ENCODE results near the gene FHL2. TPM values are rescaled to one million over a fixed set of nuclear protein-coding genes. Genes with fewer than 3 reads are reported as not detected.
A peak's percentile ranks its signal among the peaks of the same experiment; 100 is the strongest.

The FHL2 gene
- total RNA-seq, 1 donor: 267 TPM

GRCh38 chr2:105411720-105412407 is 13.0 kb upstream of the FHL2 start:
- no peak for TF ChIP-seq CTCF (IDR thresholded peaks at IDR 0.05; ENCODE audit: insufficient read depth, low read length)
- DNase-seq (ENCODE audit: low read depth): no peak
- H3K4me3 ChIP-seq (ENCODE audit: low read depth, low read length): no peak overlapping the region

GRCh38 chr2:105410554-105410953 is 11.7 kb upstream of the FHL2 start:
- TF ChIP-seq CTCF (IDR thresholded peaks at IDR 0.05; ENCODE audit: insufficient read depth, low read length): no peak
- DNase-seq (ENCODE audit: low read depth): peak; percentile 98
- H3K4me3 ChIP-seq (ENCODE audit: low read depth, low read length): no peak overlapping the region

- H3K4me3 ChIP-seq (ENCODE audit: low read depth, low read length): no peak overlapping the region
- DNase-seq (ENCODE audit: low read depth): peak; percentile 100
- TF ChIP-seq CTCF (IDR thresholded peaks at IDR 0.05; ENCODE audit: insufficient read depth, low read length): no peak
Observed at GRCh38 chr2:105409717-105410116, 10.9 kb upstream of the FHL2 start.

GRCh38 chr2:105407946-105408743 is 9.3 kb upstream of the FHL2 start:
- no peak for TF ChIP-seq CTCF (IDR thresholded peaks at IDR 0.05; ENCODE audit: insufficient read depth, low read length)
- DNase-seq (ENCODE audit: low read depth): peak; percentile 58
- no peak overlapping the region for H3K4me3 ChIP-seq (ENCODE audit: low read depth, low read length)

GRCh38 chr2:105406221-105406620 is 7.4 kb upstream of the FHL2 start:
- DNase-seq (ENCODE audit: low read depth): peak; percentile 98
- no peak overlapping the region for H3K4me3 ChIP-seq (ENCODE audit: low read depth, low read length)
- no peak for TF ChIP-seq CTCF (IDR thresholded peaks at IDR 0.05; ENCODE audit: insufficient read depth, low read length)

- DNase-seq (ENCODE audit: low read depth): peak; percentile 57
- no peak for TF ChIP-seq CTCF (IDR thresholded peaks at IDR 0.05; ENCODE audit: insufficient read depth, low read length)
- H3K4me3 ChIP-seq (ENCODE audit: low read depth, low read length): no peak overlapping the region
Observed at GRCh38 chr2:105405291-105405690, 6.4 kb upstream of the FHL2 start.

Measured in fibroblast of the aortic adventitia (primary cell).